Progenitor cell of endocrine pancreas (in vitro differentiated cells): ENCODE data around the gene PLPP4. TPM values are rescaled to one million over a fixed set of nuclear protein-coding genes. Genes with fewer than 3 reads are reported as not detected.

Experiments
- DNase-seq: peaks from one replicate; pipeline ENCODE4 v3.0.0; 2021; ENCODE audit warnings: low spot score; ENCODE audit not compliant: unreplicated experiment
- H3K27ac Mint-ChIP-seq: 2 replicates; pipeline ENCODE4 v1.8.0; 2021; ENCODE audit warnings: mild to moderate bottlenecking, moderate library complexity, mixed read lengths
- H3K27me3 Mint-ChIP-seq: 2 replicates; pipeline ENCODE4 v1.8.0; 2021; ENCODE audit warnings: mixed read lengths
- H3K36me3 Mint-ChIP-seq: 2 replicates; pipeline ENCODE4 v1.8.0; 2022; ENCODE audit warnings: mixed read lengths; ENCODE audit not compliant: insufficient read depth
- H3K4me1 Mint-ChIP-seq: 2 replicates; pipeline ENCODE4 v1.8.0; 2021; ENCODE audit warnings: low read depth, mixed read lengths
- H3K4me3 Mint-ChIP-seq: 2 replicates; pipeline ENCODE4 v1.8.0; 2021; ENCODE audit warnings: low read depth, mild to moderate bottlenecking, moderate library complexity, mixed read lengths
- H3K9me3 Mint-ChIP-seq: 2 replicates; pipeline ENCODE4 v1.8.0; 2021; ENCODE audit warnings: low read depth, mixed read lengths
- CTCF ChIP-seq: fragments of 200-600 bp; sonication (generic); IDR thresholded peaks from one replicate; pipeline ENCODE4 v1.5.0; 2021; ENCODE audit warnings: antibody characterized with exemption, mild to moderate bottlenecking; ENCODE audit not compliant: unreplicated experiment
- total RNA-seq: library from RNA; stranded (reverse); gene quantifications from 2 replicates; pipeline ENCODE4 v1.2.1, GENCODE V29; 2021

PLPP4 gene
- total RNA-seq, 1 donor from 2014 or later, result not detected

DNA sequence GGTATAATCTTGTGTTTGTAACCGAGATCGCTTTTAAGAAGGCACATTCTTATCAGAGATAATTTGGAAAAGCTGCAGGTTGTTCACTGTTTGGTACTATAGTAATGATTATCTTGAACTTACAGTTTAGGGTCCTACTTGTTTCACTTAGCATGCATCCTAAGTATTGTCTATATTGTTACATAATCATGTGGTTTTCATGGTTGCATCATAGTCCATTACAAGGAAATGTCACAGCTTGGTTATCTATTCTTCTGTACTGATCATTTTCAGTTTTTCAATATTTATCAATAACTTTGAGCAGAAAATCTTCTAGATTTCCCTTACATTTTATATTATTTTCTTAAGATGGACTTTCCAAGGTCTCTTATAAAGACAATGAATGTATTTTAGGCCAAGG is 116.3 kb downstream of the PLPP4 start:
- H3K36me3 Mint-ChIP-seq, result no peaks in the 10 kb centered on the region
- no peaks in the 10 kb centered on the region for H3K9me3 Mint-ChIP-seq
- H3K4me3 Mint-ChIP-seq, result no peak overlapping the region
- H3K4me1 Mint-ChIP-seq, result no peaks in the 10 kb centered on the region
- no peak overlapping the region for H3K27ac Mint-ChIP-seq
- no peak for TF ChIP-seq CTCF
- H3K27me3 Mint-ChIP-seq, result no peaks in the 10 kb centered on the region
- no peak for DNase-seq

GRCh38 chr10:120574981-120575380 is 118.0 kb downstream of the PLPP4 start:
- Mint-ChIP-seq H3K4me1 (no peaks in the 10 kb centered on the region), H3K4me3 (no peak overlapping the region), H3K27ac (no peak overlapping the region), H3K9me3 (no peaks in the 10 kb centered on the region), H3K27me3 (no peaks in the 10 kb centered on the region), H3K36me3 (no peaks in the 10 kb centered on the region)
- no peak for DNase-seq
- no peak for TF ChIP-seq CTCF

DNA sequence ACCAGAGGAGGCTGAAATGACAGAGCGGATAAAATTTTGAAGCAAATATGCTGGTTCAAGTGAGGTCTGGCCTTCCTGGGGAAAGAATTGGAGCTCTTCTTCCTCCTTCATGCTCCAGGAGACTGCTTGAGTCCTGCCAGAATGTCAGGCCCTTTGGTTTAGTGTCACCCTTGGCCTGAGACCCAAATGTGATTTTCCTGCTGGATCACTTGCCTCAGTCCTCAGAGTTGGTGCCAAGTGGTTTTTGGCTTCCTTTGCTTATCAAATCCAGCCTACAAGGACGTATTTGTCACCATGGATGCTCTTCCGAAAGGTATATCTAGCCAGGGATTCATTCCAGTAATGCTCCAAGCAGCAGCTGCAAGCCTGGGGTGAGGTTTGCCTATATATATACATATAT is 118.4 kb downstream of the PLPP4 start:
- Mint-ChIP-seq H3K9me3 (no peaks in the 10 kb centered on the region), H3K27me3 (no peaks in the 10 kb centered on the region), H3K4me3 (no peak overlapping the region), H3K27ac (no peak overlapping the region), H3K4me1 (no peaks in the 10 kb centered on the region), H3K36me3 (no peaks in the 10 kb centered on the region)
- no peak for TF ChIP-seq CTCF
- no peak for DNase-seq

GRCh38 chr10:120578134-120578533 is 121.1 kb downstream of the PLPP4 start:
- Mint-ChIP-seq H3K9me3 (no peaks in the 10 kb centered on the region), H3K27me3 (no peaks in the 10 kb centered on the region), H3K36me3 (no peaks in the 10 kb centered on the region), H3K4me3 (no peak overlapping the region), H3K27ac (no peak overlapping the region), H3K4me1 (peaks cover 12% of the 10 kb centered on the region)
- no peak for TF ChIP-seq CTCF
- DNase-seq, result no peak

DNA sequence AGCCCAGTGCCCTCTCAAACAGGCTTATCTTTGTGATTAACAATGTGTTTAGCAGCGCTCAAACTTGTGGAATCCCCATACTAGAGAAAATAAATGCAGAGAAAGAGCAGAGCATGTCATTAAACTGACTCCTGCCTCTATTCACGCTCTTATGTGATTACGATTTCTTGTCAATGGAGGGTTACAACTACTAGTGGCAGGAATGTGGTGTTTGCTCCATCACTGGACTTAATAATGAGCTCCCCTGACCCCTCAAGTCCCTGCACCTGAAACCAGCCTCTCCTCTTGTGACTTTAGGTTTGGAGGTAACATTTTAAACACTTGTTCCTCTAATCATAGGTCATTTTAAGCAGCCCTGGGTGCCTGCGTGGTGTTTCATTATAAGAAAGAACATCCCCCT is 121.9 kb downstream of the PLPP4 start:
- Mint-ChIP-seq H3K9me3 (no peaks in the 10 kb centered on the region), H3K36me3 (no peaks in the 10 kb centered on the region), H3K4me1 (peaks cover 12% of the 10 kb centered on the region), H3K27me3 (no peaks in the 10 kb centered on the region), H3K27ac (no peak overlapping the region), H3K4me3 (no peak overlapping the region)
- TF ChIP-seq CTCF, result no peak
- no peak for DNase-seq
